Epithelial cell of proximal tubule (primary cell): ENCODE measurements around the gene SELENOV. TPM values are rescaled to one million over a fixed set of nuclear protein-coding genes. Genes with fewer than 3 reads are reported as not detected.

Experiments used
- DNase-seq: peaks from one replicate; pipeline ENCODE4 v3.0.0-alpha.2; 2011; ENCODE audit warnings: low read depth
- H3K4me3 ChIP-seq: 2 replicates; pipeline ENCODE4 v1.5.1; 2011; ENCODE audit warnings: low read depth, mild to moderate bottlenecking, low read length
- CTCF ChIP-seq: conservative IDR thresholded peaks from 2 replicates; pipeline ENCODE4 v1.5.1; 2012; ENCODE audit warnings: low read depth, mild to moderate bottlenecking, low read length
- total RNA-seq: library from RNA; depleted of rRNA; stranded (reverse); fragments of >200 nt; gene quantifications from 2 replicates; pipeline ENCODE4 v1.2.3, GENCODE V29; 2015

Gene SELENOV
- total RNA-seq, 1 donor from 2014 or later = 0.17 TPM

- no peak for DNase-seq
- no peak for TF ChIP-seq CTCF
Measured at GRCh38 chr19:39555883-39556282, 40.9 kb downstream of the SELENOV start.

GRCh38 chr19:39557811-39558623 is 43.1 kb downstream of the SELENOV start:
- TF ChIP-seq CTCF = no peak
- H3K4me3 ChIP-seq = no peak overlapping the region
- DNase-seq = no peak

More at GRCh38 chr19:39555883-39556282, 40.9 kb downstream of the SELENOV start:
- H3K4me3 ChIP-seq = no peak overlapping the region

GRCh38 chr19:39558624-39559117 is 43.7 kb downstream of the SELENOV start:
- TF ChIP-seq CTCF = no peak
- DNase-seq = no peak
- H3K4me3 ChIP-seq = no peak overlapping the region

- DNase-seq = peak; percentile 84
- no peak overlapping the region for H3K4me3 ChIP-seq
- TF ChIP-seq CTCF = no peak
Measured at GRCh38 chr19:39563408-39563807, 48.5 kb downstream of the SELENOV start.

- H3K4me3 ChIP-seq = no peak overlapping the region
Measured at GRCh38 chr19:39566064-39566463, 51.1 kb downstream of the SELENOV start.

GRCh38 chr19:39568604-39569003 is 53.7 kb downstream of the SELENOV start:
- H3K4me3 ChIP-seq = no peak overlapping the region
- TF ChIP-seq CTCF = no peak
- DNase-seq = no peak

More at GRCh38 chr19:39566064-39566463, 51.1 kb downstream of the SELENOV start:
- no peak for TF ChIP-seq CTCF
- DNase-seq = no peak

Other genes with a start within 250 kb of the SELENOV start
- gene IFNL2, start 246.7 kb upstream of the SELENOV start, total RNA-seq = not detected in 2 replicates
- gene IFNL1, start 218.7 kb upstream of the SELENOV start, total RNA-seq = not detected in 2 replicates
- 0.06 and 0.29 TPM in 2 replicates for gene LRFN1, start 194.3 kb upstream of the SELENOV start, total RNA-seq
- not detected in 2 replicates for gene GMFG, start 179.1 kb upstream of the SELENOV start, total RNA-seq
- 60.0 and 65.6 TPM in 2 replicates for gene SAMD4B, start 172.7 kb upstream of the SELENOV start, total RNA-seq
- 63.4 and 72.6 TPM in 2 replicates for gene PAF1, start 124.0 kb upstream of the SELENOV start, total RNA-seq
- 20.9 and 34.9 TPM in 2 replicates for gene MED29, start 123.8 kb upstream of the SELENOV start, total RNA-seq
- 9.7 and 10.0 TPM in 2 replicates for gene ZFP36, start 108.3 kb upstream of the SELENOV start, total RNA-seq
- 17.7 and 22.3 TPM in 2 replicates for gene PLEKHG2, start 102.5 kb upstream of the SELENOV start, total RNA-seq
- gene RPS16, start 79.2 kb upstream of the SELENOV start, total RNA-seq = 2,362 and 2,974 TPM in 2 replicates
- gene SUPT5H, start 69.6 kb upstream of the SELENOV start, total RNA-seq = 115 and 126 TPM in 2 replicates
- 98.1 and 146 TPM in 2 replicates for gene TIMM50, start 34.3 kb upstream of the SELENOV start, total RNA-seq
- gene DLL3, start 16.2 kb upstream of the SELENOV start, total RNA-seq = 2.9 and 4.1 TPM in 2 replicates
- gene EID2B, start 17.7 kb downstream of the SELENOV start, total RNA-seq = 1.8 and 2.0 TPM in 2 replicates
- gene EID2, start 25.0 kb downstream of the SELENOV start, total RNA-seq = 12.3 and 20.8 TPM in 2 replicates
- not detected in 2 replicates for gene LGALS13, start 87.4 kb downstream of the SELENOV start, total RNA-seq
- not detected in 2 replicates for gene LGALS16, start 140.8 kb downstream of the SELENOV start, total RNA-seq
- not detected in 2 replicates for gene LGALS14, start 189.3 kb downstream of the SELENOV start, total RNA-seq
- not detected in 2 replicates for gene CLC, start 222.9 kb downstream of the SELENOV start, total RNA-seq